T47D (cell line): ENCODE data around the gene ZXDC.

ENCODE experiments used
- DNase-seq, 2 experiments: peaks; one replicate each; pipeline versions ENCODE4 v3.0.0 to v3.0.0-alpha.2; 2011 to 2012; ENCODE audit warnings: low read depth in 1 of 2, low spot score in 1 of 2
- JUND ChIP-seq: IDR thresholded peaks from 2 replicates; pipeline ENCODE4 v1.6.1; 2012; ENCODE audit warnings: low read depth
- in situ Hi-C: cut with HindIII; loops from 2 replicates; pipeline ENCODE4 v1.10.0; 2016; ENCODE audit warnings: low sequenced_read_pairs, low pct_unique_long_range_greater_than_20kb

Gene ZXDC

DNA sequence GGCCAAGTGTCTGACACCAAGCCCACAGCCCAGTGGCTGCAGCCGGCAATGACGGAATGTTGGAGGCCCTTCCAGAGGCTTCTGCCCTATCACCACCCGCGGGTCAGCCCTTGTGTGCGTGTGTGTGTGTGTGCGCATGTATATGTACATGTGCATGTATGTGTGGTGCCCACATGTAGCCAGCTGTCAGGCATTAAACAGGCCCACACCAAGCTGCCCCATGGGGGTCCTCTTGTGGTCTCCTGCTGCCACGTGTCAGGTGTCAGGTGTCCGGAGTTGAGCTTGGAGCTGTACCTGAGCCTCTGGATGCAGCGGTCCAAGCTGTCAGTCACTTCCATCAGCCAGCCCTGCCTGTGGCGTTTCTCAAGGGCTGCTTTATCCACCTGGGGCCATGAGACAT lies 28.0 kb upstream of the ZXDC start:
- no peak for DNase-seq
- in situ Hi-C loops = no loop called here
- TF ChIP-seq JUND = no peak

DNA sequence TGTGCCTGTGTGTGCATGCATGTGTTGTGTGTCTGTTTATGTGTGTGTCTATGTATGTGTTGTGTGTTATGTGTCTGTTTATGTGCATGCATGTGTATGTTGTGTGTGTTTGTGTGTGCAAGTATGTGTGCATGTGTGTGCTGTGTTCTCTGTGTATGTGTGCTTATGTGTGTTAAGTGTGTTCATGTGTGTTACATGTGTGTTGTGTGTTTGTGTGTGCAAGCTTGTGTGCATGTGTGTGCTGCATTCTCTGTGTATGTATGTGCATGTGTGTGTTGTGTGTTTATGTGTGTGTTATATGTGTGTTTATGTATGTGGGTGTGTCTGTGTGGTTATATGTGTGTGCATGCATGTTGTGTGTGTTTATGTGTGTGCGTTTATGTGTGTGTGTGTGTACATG lies 27.0 kb upstream of the ZXDC start:
- TF ChIP-seq JUND = no peak
- no peak for DNase-seq
- in situ Hi-C loops = no loop called here

DNA sequence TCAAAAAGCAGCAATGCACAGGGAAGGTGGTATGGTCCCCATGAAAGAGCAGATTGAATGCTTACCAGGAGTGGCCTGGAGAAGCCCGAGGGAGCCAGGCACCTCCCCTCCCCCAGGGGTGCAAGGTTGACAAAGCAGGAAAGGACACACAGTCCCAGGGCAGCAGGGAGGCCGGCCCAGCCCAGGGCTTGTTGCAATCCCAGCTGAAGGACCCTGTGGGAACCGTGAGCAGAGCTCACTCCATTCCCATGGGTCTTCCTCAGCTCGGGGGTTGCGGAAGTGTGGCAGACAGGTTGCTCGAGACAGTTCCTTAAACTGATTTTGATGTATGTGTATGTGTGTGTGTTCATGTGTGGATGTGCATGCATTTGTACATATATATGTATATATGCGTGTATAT lies 26.0 kb upstream of the ZXDC start:
- no peak for TF ChIP-seq JUND
- no peak for DNase-seq
- in situ Hi-C loops = no loop called here

DNA sequence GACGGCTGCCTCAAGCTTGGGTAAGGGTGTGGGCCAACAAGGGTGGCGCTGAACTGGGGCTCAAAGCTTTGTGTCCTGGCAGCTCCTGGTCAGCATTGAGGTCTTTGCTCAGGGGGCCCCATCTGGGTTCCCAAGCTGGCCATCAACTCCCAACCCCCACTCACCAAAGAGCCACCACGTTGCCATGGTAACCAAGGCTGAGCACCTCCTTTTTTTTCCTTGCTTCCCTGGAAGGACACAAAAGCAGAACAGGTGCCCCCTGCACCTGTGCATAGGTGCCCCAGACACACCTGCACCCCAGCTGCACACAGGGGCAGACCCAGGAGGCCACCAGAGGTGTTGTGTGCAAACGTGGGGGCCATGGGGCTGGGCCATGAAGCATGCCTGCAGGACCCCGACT lies 25.4 kb upstream of the ZXDC start:
- DNase-seq = no peak
- in situ Hi-C loops = no loop called here

DNA sequence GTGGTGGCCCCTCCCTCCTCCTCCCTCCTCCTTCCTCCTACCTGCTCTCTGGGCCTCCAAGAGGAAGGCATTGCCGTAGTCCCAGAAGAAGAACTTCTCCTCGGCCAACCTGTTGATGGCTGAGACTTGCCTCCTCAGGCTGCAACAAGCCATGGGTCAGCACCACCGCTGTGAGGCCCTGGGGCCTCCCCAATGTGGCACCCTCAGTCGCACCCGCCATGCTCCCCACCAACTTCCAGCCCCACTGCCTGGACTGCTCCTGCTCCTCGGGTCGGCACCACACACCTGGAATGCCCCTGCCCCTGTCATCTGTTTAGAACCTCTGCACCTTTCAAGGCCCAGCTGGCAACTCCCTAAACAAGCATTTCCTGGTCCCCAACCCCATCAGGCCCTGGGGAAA lies 24.3 kb upstream of the ZXDC start:
- DNase-seq = no peak
- no peak for TF ChIP-seq JUND
- in situ Hi-C loops = no loop called here

More for the DNA sequence above, 25.4 kb upstream of the ZXDC start:
- TF ChIP-seq JUND = no peak

DNA sequence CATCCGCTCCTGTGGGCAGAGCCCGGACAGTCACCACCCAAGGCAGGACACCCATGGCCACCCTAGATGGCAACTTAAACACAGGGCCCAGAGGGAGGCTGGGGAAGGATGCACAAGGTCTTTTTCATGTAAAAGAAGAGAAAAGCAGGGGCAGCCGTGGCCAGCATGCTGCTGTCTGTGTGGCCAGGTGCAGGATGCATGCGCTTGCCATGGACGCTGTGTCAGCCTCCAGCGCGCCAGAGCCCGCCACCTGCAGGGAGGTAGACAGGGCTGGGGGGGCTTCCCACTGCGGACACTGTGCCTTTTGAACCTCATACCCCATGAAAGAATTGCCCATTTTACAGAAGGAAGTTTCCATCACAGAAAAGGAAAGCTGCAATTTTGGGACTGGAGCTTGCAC lies 23.7 kb upstream of the ZXDC start:
- DNase-seq = no peak
- TF ChIP-seq JUND = no peak
- in situ Hi-C loops = no loop called here

DNA sequence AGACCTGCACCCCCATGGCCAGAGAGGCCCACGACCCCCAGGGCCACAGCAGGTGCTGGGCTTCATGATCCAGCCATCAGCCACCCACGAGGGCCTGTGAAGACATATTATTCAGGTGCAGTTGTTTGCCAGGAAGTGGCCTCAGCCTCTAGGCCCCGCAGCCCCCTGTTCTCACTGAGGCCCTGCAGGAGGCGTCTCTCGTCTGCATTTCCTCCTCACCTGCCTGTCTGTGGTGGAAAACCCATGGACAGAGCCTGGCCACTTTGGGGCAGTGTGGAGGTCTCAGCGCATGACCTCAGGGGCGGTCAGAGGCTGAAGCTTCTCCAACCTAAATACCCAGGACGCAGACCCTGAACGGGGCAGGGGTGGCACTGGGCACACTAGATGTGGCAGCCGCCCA lies 23.2 kb upstream of the ZXDC start:
- DNase-seq = no peak
- TF ChIP-seq JUND = no peak
- in situ Hi-C loops = no loop called here

DNA sequence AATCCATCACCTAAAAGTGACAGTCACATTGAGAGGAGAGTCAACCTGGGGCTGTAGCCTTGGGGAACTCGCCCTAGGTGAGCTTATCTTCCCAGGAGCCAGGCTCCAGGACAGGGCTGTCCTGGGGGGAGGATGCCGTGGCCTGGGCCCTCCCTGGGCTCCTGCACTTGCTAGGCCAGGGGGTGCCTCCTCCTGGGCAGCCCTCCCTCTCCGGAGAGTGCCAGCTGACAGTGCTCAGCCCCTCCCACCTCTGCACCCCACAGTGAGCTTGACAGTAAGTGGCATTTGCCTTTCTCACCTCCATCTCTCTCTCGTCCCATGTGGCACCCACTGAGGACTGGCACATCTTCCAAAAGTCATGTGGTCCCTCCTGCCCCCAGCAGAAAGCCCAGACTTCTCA lies 22.8 kb upstream of the ZXDC start:
- in situ Hi-C loops = no loop called here
- TF ChIP-seq JUND = no peak
- no peak for DNase-seq

DNA sequence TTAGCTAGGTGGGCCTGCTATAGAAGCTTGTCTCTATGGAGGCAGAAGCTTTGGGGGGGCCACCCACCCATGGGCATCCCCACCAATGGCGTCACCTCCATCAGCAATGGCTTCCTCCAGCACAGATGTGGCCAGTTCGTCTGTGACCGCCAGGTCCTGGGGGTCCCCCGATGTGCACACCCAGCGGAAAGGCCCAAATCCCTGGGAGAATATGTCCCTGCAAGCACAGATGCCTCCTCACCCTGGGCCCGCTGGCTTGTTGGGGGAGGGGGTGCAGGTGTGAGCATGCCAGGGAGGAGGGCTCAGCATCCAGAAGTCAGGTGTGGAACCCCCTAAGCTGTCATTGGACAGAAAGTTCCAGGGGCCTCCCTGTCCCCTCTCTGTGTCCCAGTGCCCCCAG lies 22.3 kb upstream of the ZXDC start:
- no peak for DNase-seq
- in situ Hi-C loops = no loop called here
- no peak for TF ChIP-seq JUND

DNA sequence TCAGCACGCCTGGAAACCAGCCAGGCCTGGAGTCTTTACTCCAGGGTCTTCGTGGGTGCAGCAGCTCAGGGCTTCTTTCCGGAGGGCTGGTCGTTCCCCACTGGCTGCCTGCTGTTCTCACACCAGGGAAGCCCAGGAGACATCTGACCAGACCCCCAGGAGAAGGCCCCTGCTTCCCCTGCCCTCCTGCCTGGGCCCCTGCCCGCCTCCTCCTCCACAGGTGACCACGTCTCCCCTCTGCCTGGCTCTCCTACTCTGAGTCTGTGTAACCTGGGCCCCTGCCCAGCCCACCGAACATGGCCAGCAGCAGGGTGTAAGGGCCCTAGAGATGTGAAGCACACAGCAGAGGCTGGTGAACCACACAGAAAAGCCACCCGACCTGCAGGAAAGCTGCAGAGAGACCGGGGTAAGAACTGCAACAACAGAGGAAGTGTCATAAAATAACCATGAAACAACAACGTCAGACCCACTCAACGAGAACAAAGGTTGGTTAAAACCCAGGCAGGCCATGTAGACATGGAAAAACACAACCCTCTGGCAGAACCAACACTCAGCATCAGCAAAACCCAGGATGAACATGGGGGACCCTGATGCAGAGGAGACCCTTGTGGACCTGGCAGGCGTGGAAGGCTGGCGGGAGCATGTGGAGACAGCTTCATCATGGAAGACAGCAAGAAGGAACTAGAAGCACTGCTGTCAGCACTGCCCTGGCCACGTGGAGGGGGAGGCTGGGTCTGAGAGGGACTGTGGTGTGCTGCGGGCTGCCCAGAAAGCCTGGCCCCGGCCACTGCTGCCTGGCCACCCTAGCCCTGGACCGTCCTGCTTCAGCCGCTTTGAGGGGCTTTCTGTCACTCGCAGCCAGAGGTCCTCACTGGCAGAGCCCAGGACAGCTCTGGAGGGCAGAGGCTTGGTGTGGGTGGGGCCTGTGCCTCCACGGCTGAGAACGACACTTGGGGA lies 21.5 kb upstream of the ZXDC start:
- DNase-seq = no peak
- in situ Hi-C loops = no loop called here
- no peak for TF ChIP-seq JUND

DNA sequence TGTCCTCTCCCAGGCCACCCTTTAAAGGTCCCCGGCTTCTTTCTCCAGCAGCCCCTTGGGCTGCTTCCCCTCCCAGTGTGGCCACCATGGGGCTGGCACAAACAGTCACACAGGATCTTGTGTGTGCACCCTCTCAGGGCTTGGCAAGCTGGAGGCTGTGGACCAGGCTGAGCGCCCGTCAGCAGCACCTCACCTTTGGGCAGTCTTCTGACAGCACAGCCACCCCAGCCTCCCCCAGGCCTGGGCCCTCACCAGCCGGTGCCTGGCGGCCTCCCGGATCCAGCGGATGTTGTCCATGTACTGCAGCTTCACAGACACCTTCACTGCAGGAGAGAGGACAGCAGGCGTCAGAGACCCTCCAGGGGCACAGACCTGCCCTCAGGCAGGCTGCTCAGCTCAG lies 20.1 kb upstream of the ZXDC start:
- TF ChIP-seq JUND = no peak
- no peak for DNase-seq
- in situ Hi-C loops = no loop called here

DNA sequence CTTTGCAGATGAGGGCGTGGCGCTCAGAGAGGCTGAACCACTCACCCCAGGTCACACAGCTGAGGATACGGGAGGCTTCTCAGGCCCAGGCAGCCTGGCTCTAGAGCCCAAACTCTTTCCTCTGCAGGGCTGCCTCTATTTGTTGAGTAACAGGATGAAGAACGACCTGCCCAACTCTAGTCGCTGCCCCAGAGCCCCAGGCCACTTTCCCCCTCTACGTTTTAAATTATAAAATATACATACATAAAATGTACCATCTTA lies 19.2 kb upstream of the ZXDC start:
- in situ Hi-C loops = no loop called here
- TF ChIP-seq JUND = no peak
- DNase-seq = no peak

DNA sequence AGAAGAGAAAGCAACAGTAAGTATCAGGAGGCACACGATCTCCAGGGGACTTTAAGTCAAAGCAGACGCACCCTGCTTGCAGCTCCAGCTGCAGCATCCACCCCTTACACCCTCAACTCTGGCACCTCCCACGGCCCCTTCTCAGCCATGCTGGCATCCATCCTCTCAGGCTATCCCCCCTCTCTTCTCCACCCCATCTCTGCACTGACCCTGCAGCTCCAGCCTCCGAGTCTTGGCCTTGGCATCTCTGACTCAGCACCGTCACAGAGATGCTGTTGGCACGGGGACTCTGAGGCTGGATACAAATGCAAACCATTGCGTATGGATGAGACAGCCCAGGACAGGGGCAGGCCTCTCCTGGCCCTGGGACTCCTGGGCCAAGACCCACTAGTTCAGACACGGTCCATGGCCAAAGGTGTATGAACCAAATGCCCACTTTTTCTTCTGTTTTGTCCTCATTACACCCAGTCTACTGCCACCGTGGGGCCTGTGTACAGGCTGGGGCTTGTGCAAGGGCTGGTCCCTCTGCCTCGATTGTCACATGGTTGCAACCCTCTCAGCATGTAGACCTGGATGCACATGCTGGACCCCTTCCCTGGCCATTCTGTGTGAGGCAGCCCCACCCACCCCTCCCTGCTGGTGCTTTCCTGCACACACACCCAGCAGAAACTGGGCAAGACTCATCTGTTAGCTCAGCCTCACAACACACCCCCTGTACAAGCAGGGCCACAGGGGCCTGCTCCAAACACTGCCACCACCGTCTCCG lies 18.7 kb upstream of the ZXDC start:
- TF ChIP-seq JUND = no peak
- no peak for DNase-seq
- in situ Hi-C loops = no loop called here

DNA sequence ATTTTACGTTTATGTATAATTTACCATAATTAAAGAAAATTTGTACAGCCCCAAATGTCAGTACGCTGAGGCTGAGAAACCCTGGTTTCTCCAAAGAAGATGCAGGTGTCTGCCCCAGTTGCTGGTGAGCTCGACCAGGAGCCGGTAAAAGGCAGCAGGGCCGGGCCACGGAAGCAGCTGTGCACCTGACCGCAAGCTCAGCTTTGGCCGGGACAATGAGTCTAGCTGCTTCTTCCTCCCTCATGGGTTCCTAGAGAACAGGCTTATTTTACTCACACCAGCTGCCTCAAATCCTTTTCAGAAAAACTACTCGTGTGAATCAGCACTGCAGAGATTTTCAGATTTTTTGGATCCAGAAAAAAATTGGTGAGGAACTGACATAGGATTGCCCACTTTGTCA lies 18.0 kb upstream of the ZXDC start:
- in situ Hi-C loops = no loop called here
- no peak for DNase-seq
- TF ChIP-seq JUND = no peak
